SK-N-SH treated with all-trans-retinoic acid at 6 μM for 48 hours (cell line): ENCODE measurements around the gene KCNA1.

Experiments
- TOX ChIP-seq: fragments of 250-450 bp; sonication (Bioruptor Pico); IDR thresholded peaks from 2 replicates; pipeline ENCODE4 v1.8.0; 2021; ENCODE audit warnings: mild to moderate bottlenecking, moderate library complexity, borderline replicate concordance
- TF ChIP-seq, protein P1 (sequence below): fragments of 250-450 bp; sonication (Bioruptor Pico); IDR thresholded peaks from 2 replicates; pipeline ENCODE4 v1.8.0; 2021; ENCODE audit warnings: low read depth, mild to moderate bottlenecking, moderate library complexity, borderline replicate concordance
- TF ChIP-seq, protein P2 (sequence below): fragments of 250-450 bp; sonication (Bioruptor Pico); IDR thresholded peaks from 2 replicates; pipeline ENCODE4 v1.8.0; 2020; ENCODE audit warnings: mild to moderate bottlenecking, moderate library complexity, borderline replicate concordance
- TF ChIP-seq, protein P3 (sequence below): fragments of 250-450 bp; sonication (Bioruptor Pico); IDR thresholded peaks from 2 replicates; pipeline ENCODE4 v1.5.1; 2020; ENCODE audit warnings: low read depth, mild to moderate bottlenecking, moderate library complexity

DNA sequence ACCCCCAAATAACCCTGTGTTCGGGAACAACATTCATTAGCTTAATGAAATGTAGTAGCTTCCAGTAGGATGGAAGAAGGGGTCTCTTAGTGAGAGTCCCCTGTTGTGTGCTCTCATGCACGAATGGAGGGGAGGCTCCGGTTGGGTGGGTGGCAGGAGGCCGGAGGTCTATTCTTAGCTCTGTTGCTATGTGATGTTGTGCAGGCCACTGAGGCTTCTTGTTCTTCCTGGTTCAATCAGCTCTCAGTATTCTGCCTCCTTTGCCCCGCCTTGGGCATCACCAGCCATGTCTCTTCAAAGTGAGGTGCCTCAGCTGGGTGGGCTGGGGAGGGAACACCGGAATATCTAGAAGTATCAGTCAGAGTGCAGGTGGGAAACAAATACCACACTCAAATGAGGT, 50.8 kb downstream of the KCNA1 start:
- TF ChIP-seq, protein P1, sequence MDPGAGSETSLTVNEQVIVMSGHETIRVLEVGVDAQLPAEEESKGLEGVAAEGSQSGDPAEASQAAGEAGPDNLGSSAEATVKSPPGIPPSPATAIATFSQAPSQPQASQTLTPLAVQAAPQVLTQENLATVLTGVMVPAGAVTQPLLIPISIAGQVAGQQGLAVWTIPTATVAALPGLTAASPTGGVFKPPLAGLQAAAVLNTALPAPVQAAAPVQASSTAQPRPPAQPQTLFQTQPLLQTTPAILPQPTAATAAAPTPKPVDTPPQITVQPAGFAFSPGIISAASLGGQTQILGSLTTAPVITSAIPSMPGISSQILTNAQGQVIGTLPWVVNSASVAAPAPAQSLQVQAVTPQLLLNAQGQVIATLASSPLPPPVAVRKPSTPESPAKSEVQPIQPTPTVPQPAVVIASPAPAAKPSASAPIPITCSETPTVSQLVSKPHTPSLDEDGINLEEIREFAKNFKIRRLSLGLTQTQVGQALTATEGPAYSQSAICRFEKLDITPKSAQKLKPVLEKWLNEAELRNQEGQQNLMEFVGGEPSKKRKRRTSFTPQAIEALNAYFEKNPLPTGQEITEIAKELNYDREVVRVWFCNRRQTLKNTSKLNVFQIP (CRISPR knock-in tag), result no peak
- TF ChIP-seq, protein P2, sequence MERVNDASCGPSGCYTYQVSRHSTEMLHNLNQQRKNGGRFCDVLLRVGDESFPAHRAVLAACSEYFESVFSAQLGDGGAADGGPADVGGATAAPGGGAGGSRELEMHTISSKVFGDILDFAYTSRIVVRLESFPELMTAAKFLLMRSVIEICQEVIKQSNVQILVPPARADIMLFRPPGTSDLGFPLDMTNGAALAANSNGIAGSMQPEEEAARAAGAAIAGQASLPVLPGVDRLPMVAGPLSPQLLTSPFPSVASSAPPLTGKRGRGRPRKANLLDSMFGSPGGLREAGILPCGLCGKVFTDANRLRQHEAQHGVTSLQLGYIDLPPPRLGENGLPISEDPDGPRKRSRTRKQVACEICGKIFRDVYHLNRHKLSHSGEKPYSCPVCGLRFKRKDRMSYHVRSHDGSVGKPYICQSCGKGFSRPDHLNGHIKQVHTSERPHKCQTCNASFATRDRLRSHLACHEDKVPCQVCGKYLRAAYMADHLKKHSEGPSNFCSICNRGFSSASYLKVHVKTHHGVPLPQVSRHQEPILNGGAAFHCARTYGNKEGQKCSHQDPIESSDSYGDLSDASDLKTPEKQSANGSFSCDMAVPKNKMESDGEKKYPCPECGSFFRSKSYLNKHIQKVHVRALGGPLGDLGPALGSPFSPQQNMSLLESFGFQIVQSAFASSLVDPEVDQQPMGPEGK (CRISPR knock-in tag), result no peak
- TF ChIP-seq TOX, result no peak
- TF ChIP-seq, protein P3, sequence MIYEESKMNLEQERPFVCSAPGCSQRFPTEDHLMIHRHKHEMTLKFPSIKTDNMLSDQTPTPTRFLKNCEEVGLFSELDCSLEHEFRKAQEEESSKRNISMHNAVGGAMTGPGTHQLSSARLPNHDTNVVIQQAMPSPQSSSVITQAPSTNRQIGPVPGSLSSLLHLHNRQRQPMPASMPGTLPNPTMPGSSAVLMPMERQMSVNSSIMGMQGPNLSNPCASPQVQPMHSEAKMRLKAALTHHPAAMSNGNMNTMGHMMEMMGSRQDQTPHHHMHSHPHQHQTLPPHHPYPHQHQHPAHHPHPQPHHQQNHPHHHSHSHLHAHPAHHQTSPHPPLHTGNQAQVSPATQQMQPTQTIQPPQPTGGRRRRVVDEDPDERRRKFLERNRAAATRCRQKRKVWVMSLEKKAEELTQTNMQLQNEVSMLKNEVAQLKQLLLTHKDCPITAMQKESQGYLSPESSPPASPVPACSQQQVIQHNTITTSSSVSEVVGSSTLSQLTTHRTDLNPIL (CRISPR knock-in tag), result no peak
